GM12872 (cell line): ENCODE data around the gene ZNF296.

Experiments
- TF ChIP-seq, protein P1 (sequence below): IDR thresholded peaks from 3 replicates; pipeline ENCODE4 v1.5.1; 2011; ENCODE audit warnings: low read depth, mild to moderate bottlenecking, low read length, moderate library complexity; ENCODE audit not compliant: insufficient read depth

ZNF296 gene

DNA sequence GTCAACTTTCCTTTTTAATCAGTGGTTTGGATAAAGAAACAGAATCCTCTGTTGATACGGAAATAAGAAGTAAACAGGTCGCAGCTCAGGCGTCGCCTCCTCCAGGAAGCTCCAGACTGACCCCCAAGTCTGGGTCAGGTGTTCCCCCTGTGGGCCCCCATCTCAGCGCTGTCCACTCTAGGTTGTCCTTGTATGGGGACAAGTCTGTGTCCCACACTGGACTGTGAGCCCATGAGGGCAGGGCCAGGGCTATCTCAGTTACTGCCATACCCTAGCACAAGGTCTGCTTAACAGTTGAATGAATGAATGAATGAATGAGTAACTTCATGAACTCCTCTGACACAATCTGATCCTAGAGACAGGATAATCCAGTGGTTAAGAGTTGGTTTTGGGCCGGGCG, 29.9 kb downstream of the ZNF296 start:
- TF ChIP-seq, protein P1, sequence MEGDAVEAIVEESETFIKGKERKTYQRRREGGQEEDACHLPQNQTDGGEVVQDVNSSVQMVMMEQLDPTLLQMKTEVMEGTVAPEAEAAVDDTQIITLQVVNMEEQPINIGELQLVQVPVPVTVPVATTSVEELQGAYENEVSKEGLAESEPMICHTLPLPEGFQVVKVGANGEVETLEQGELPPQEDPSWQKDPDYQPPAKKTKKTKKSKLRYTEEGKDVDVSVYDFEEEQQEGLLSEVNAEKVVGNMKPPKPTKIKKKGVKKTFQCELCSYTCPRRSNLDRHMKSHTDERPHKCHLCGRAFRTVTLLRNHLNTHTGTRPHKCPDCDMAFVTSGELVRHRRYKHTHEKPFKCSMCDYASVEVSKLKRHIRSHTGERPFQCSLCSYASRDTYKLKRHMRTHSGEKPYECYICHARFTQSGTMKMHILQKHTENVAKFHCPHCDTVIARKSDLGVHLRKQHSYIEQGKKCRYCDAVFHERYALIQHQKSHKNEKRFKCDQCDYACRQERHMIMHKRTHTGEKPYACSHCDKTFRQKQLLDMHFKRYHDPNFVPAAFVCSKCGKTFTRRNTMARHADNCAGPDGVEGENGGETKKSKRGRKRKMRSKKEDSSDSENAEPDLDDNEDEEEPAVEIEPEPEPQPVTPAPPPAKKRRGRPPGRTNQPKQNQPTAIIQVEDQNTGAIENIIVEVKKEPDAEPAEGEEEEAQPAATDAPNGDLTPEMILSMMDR = no peak

DNA sequence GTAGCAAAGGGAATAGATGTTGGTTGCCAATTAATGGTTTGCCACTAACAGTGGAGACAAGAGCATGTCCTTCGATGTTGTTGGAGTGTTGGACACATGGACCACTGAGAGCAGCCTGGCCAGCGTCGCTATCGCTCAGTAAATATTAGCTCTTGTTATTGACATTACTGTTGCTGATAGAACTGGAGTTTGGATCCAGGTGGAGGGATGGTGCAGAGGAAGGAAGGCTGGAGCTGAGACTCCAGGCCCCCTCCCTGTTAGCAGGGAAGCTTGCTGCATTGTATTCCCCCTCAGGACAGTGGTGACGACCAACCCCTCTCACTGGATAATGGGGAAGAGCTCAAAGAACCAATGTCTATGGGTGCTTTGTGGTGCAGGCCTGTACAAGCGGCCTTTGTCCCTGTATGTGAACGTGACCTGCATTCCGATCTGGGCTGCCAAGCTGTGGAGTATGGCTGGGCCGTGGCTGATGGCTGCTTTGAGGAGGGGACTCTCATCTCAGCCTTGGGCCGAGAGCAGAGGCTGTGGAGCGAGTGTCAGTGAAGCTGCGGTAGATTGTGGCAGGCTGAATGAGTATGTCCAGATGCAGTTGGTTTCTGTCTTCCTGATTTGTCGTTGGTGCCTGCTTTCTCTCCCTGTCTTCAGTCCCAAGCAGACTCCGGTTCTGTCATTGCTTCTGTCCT, 30.5 kb downstream of the ZNF296 start:
- TF ChIP-seq, protein P1 = no peak

DNA sequence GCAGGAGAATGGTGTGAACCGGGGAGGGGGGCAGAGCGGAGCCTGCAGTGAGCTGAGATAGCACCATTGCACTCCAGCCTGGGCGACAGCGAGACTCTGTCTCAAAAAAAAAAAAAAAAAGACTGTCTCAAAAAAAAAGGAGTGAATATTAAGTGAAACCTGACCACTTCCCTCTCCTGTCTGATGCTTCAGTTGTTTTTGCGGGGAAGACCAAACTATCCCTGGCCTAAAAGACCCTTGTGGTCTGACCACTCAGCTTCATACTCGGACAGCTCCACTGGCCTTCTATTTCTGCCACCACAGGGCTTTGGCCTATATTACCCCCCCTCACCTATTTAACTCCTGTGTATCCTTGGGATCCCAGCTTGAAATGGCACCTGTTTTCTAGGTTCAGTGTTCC, 35.2 kb downstream of the ZNF296 start:
- TF ChIP-seq, protein P1 = no peak

DNA sequence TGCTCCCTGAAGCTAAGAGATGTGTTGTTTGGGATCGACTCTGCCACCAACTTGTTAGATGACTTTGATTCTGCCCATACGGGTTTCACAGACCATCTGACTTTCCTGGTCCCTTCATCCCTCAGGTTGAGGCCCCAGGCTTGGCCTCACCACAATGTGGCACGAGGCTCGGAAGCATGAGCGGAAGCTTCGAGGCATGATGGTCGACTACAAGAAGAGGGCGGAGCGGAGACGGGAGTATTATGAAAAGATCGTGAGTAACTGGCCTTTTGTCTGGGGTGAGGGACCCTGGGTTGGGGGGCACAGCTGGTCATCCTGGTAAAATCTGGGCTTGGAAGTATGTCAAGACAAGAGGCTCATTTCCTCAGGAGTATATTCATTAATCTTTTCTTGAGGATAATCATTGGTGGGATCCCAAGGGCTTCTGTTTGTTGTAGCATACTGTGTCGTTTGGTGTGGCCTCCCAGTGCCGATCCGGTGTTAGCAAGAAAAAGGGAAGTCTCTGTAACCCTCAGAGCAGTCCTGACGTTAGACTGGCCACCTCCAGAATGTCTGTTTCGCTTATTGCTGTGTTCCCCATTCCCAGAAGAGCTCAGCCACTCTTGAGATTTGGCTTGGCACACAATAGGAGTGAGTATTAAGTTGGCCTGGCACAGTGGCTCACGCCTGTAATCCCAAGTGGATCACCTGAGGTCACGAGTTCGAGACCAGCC, 36.1 kb downstream of the ZNF296 start:
- TF ChIP-seq, protein P1 = no peak

DNA sequence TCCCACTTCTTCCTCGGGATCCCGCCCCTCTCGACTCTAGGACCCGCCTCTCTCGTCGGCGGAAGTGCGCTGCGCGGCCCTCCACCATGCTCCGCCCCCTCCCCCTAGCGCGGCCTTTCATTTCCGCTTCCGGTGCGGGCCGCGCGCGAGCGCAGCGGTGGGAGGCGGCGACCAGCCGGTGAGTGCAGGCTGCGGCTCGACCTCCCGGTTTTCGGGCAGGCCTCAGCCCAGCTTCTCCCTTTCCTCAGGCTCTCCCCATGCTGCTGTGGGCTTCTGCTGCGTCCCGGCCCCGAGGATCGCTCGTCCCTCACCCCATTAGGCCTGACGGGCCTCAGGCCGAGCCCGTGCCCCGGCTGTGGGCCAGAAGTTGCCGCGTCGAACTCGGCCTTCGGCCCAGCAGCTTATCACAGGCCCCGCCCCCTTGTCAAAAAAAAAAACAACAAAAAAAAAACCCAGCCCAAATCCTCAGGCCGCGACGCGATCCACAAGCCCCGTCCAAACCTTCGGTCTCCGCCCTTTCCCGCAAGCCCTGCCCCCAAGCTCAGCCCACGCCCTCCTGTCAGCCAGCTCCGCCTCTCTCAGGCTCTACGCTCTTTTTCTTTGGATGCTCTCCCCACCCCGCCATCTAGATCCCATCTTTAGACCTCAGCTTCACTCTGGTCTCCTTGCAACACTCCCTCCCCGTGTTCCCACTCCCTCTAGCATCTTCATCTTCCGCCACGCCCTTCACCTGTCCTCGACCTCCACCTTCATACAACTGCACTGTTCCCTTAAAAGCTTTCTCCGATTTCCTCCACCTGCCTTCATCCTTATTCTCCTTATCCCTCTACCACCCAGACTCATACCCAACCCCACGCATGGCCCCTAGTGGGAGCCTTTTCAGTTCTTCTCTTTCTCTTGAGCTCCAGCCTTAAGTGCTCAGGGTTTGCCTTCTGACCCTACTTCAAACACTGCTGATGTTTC, 37.1 kb downstream of the ZNF296 start, which contains the start of gene CLASRP:
TSS of gene CLASRP (plus strand) at position 115 of the 963 bp plus-strand sequence. CDS start 1,168 bp downstream, outside the sequence.
- TF ChIP-seq, protein P1 = no peak

DNA sequence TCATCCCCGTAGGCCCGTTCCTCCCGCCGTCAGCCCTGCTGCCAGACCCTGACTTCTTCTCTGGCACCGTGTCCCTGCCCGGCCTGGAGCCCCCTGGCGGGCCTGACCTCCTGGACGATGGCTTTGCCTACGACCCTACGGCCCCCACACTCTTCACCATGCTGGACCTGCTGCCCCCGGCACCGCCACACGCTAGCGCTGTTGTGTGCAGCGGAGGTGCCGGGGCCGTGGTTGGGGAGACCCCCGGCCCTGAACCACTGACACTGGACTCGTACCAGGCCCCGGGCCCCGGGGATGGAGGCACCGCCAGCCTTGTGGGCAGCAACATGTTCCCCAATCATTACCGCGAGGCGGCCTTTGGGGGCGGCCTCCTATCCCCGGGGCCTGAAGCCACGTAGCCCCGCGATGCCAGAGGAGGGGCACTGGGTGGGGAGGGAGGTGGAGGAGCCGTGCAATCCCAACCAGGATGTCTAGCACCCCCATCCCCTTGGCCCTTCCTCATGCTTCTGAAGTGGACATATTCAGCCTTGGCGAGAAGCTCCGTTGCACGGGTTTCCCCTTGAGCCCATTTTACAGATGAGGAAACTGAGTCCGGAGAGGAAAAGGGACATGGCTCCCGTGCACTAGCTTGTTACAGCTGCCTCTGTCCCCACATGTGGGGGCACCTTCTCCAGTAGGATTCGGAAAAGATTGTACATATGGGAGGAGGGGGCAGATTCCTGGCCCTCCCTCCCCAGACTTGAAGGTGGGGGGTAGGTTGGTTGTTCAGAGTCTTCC, 38.7 kb downstream of the ZNF296 start:
- TF ChIP-seq, protein P1 = no peak

DNA sequence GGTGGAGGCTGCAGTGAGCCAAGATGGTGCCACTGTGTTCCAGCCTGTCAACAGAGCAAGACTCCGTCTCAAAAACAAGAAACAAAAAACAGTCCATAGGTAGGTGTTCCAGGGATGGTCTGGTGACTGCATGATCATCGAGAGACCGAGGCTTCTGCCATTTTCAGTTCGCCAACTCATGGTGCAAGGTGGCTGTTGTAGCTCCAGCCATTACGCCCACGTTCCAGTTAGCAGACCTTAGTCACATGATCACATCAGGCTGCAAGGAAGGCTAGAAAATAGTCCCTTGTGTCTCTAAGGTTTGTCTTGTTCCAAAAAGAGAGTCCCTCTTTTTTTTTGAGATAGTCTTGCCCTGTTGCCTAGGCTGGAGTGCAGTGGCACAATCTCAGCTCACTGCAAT, 40.5 kb downstream of the ZNF296 start:
- TF ChIP-seq, protein P1 = no peak
